Stimulated activated CD8-positive, alpha-beta memory T cell treated with anti-CD3 and anti-CD28 coated beads, Interleukin-2, amount 100 ng/mL, for 1 hour (primary cell): ENCODE measurements around the gene KCTD6.

Experiments used
- DNase-seq, 2 donors: peaks; one replicate each; pipeline ENCODE4 v3.0.0-alpha.2; 2020; ENCODE audit warnings: low read depth in 2 of 2

Gene KCTD6

GRCh38 chr3:58491506-58492402 is at the start of gene KCTD6:
Gene KCTD6, plus strand, starts transcription at chr3:58492096. Its CDS starts 6,660 bp downstream, at chr3:58498756.
- DNase-seq, result peak; percentile 72 to 74

- DNase-seq, result no peak
These were observed 39.7 kb upstream of the KCTD6 start for GRCh38 chr3:58452176-58452575.

GRCh38 chr3:58459160-58459559 is 32.7 kb upstream of the KCTD6 start:
- DNase-seq, result no peak

- DNase-seq, result no peak
These were observed 29.1 kb upstream of the KCTD6 start for GRCh38 chr3:58462829-58463180.

GRCh38 chr3:58463181-58463941 is 28.5 kb upstream of the KCTD6 start:
- DNase-seq, result peak; percentile 44 to 56

- no peak for DNase-seq
These were observed 28.0 kb upstream of the KCTD6 start for GRCh38 chr3:58463942-58464271.

GRCh38 chr3:58464866-58465265 is 27.0 kb upstream of the KCTD6 start:
- no peak for DNase-seq

- no peak for DNase-seq
These were observed 24.9 kb upstream of the KCTD6 start for GRCh38 chr3:58466899-58467563.

GRCh38 chr3:58469096-58469495 is 22.8 kb upstream of the KCTD6 start:
- DNase-seq, result no peak

GRCh38 chr3:58470363-58471024 is 21.4 kb upstream of the KCTD6 start:
- no peak for DNase-seq

- DNase-seq, result peak in 1 of 2 donors; percentile 21
These were observed 20.6 kb upstream of the KCTD6 start for GRCh38 chr3:58471025-58471887.

GRCh38 chr3:58473275-58473674 is 18.6 kb upstream of the KCTD6 start:
- no peak for DNase-seq

- no peak for DNase-seq
These were observed 17.5 kb upstream of the KCTD6 start for GRCh38 chr3:58474348-58474911.

- DNase-seq, result no peak
These were observed 16.8 kb upstream of the KCTD6 start for GRCh38 chr3:58474967-58475578.

- DNase-seq, result no peak
These were observed 13.1 kb upstream of the KCTD6 start for GRCh38 chr3:58478781-58479180.

GRCh38 chr3:58480309-58480708 is 11.6 kb upstream of the KCTD6 start:
- DNase-seq, result no peak

- DNase-seq, result no peak
These were observed 8.8 kb upstream of the KCTD6 start for GRCh38 chr3:58482917-58483636.

GRCh38 chr3:58484045-58484721 is 7.7 kb upstream of the KCTD6 start:
- no peak for DNase-seq

- no peak for DNase-seq
These were observed 7.2 kb upstream of the KCTD6 start for GRCh38 chr3:58484722-58485069.
